ENCODE results near the gene PLA2G4E.

The PLA2G4E gene

GRCh38 chr15:42001236-42001635, 19.6 kb downstream of the PLA2G4E start:
- DNase-seq (ENCODE audit: low spot score), result no peak
- no peak for TF ChIP-seq CTCF (IDR thresholded peaks at IDR 0.05; ENCODE audit: borderline replicate concordance, control extremely low read depth, extremely low read depth, insufficient read depth, missing control alignments)
- in situ Hi-C loops (cut with MboI; ENCODE audit: low sequenced_read_pairs, unreplicated experiment), result no loop called here

- in situ Hi-C loops (cut with MboI; ENCODE audit: low sequenced_read_pairs, unreplicated experiment), result loop anchor here (10.0 kb wide), 1 partner anchor 135 kb away; no protein-coding TSS in a partner anchor
- no peak for DNase-seq (ENCODE audit: low spot score)
- TF ChIP-seq CTCF (IDR thresholded peaks at IDR 0.05; ENCODE audit: borderline replicate concordance, control extremely low read depth, extremely low read depth, insufficient read depth, missing control alignments), result no peak
Observed at GRCh38 chr15:41999290-42000285, 21.3 kb downstream of the PLA2G4E start.

GRCh38 chr15:41997845-41998244, 23.0 kb downstream of the PLA2G4E start:
- in situ Hi-C loops (cut with MboI; ENCODE audit: low sequenced_read_pairs, unreplicated experiment), result loop anchor here (10.0 kb wide), 1 partner anchor 137 kb away; no protein-coding TSS in a partner anchor
- no peak for TF ChIP-seq CTCF (IDR thresholded peaks at IDR 0.05; ENCODE audit: borderline replicate concordance, control extremely low read depth, extremely low read depth, insufficient read depth, missing control alignments)
- DNase-seq (ENCODE audit: low spot score), result no peak

- no peak for TF ChIP-seq CTCF (IDR thresholded peaks at IDR 0.05; ENCODE audit: borderline replicate concordance, control extremely low read depth, extremely low read depth, insufficient read depth, missing control alignments)
- in situ Hi-C loops (cut with MboI; ENCODE audit: low sequenced_read_pairs, unreplicated experiment), result loop anchor here (10.0 kb wide), 1 partner anchor 138 kb away; no protein-coding TSS in a partner anchor
- DNase-seq (ENCODE audit: low spot score), result no peak
Observed at GRCh38 chr15:41996921-41997592, 23.8 kb downstream of the PLA2G4E start.

- TF ChIP-seq CTCF (IDR thresholded peaks at IDR 0.05; ENCODE audit: borderline replicate concordance, control extremely low read depth, extremely low read depth, insufficient read depth, missing control alignments), result no peak
- in situ Hi-C loops (cut with MboI; ENCODE audit: low sequenced_read_pairs, unreplicated experiment), result loop anchor here (10.0 kb wide), 1 partner anchor 138 kb away; no protein-coding TSS in a partner anchor
- DNase-seq (ENCODE audit: low spot score), result no peak
Observed at GRCh38 chr15:41996376-41996775, 24.5 kb downstream of the PLA2G4E start.

- in situ Hi-C loops (cut with MboI; ENCODE audit: low sequenced_read_pairs, unreplicated experiment), result loop anchor here (10.0 kb wide), 1 partner anchor 139 kb away; no protein-coding TSS in a partner anchor
- TF ChIP-seq CTCF (IDR thresholded peaks at IDR 0.05; ENCODE audit: borderline replicate concordance, control extremely low read depth, extremely low read depth, insufficient read depth, missing control alignments), result no peak
- DNase-seq (ENCODE audit: low spot score), result no peak
Observed at GRCh38 chr15:41995476-41995855, 25.4 kb downstream of the PLA2G4E start.

Measured in GM13976 (cell line).